GM12874 (cell line): ENCODE data around the gene IMMP2L.

Experiments used
- TF ChIP-seq, protein P1 (sequence below): IDR thresholded peaks from 2 replicates; pipeline ENCODE4 v1.5.1; 2011; ENCODE audit warnings: low read depth, mild to moderate bottlenecking, control low read depth, low read length, moderate library complexity; ENCODE audit not compliant: insufficient read depth

Gene IMMP2L

DNA sequence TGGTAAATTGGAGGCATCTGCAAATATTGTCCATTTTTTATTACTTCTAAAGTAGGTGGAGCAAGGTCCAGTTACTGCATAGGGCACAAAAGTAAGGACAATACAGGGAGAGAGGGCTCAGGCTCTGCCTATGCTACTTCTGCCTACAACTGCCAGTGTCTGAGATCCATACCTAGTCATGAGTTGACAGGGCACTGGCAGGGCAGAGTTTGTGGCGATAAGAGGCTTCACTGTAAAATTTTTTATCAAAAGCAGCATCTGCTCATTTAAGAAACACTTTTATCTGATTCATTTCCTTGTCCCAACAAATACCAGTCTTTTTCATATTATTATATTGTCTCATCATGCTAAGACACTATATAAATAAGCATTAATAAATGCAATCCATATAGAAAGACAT lies 293.4 kb downstream of the IMMP2L start:
- TF ChIP-seq, protein P1, sequence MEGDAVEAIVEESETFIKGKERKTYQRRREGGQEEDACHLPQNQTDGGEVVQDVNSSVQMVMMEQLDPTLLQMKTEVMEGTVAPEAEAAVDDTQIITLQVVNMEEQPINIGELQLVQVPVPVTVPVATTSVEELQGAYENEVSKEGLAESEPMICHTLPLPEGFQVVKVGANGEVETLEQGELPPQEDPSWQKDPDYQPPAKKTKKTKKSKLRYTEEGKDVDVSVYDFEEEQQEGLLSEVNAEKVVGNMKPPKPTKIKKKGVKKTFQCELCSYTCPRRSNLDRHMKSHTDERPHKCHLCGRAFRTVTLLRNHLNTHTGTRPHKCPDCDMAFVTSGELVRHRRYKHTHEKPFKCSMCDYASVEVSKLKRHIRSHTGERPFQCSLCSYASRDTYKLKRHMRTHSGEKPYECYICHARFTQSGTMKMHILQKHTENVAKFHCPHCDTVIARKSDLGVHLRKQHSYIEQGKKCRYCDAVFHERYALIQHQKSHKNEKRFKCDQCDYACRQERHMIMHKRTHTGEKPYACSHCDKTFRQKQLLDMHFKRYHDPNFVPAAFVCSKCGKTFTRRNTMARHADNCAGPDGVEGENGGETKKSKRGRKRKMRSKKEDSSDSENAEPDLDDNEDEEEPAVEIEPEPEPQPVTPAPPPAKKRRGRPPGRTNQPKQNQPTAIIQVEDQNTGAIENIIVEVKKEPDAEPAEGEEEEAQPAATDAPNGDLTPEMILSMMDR, result no peak

DNA sequence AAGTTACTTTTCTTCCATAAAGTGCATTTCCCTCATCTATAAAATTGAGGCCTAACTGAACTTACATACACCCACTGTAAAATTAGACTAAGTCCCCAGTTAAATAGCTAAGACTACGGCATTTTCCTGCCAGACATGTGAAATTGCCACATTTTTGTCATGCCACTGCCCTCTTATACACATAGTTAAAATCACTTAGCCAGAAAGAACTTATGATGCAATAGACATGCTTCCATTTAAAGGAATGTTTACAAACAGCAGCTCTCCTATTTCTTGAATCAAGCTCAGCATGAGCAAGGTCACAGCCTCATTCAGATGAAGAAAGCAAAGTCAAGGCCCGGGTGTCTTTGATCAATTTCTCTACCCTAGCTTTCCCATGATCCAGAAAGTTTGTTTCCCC lies 295.7 kb downstream of the IMMP2L start:
- TF ChIP-seq, protein P1, result no peak

GRCh38 chr7:111265394-111265793 lies 296.9 kb downstream of the IMMP2L start:
- TF ChIP-seq, protein P1, result no peak

- TF ChIP-seq, protein P1, result no peak
Measured at GRCh38 chr7:111264981-111265380, 297.3 kb downstream of the IMMP2L start.

GRCh38 chr7:111264111-111264868 lies 298.0 kb downstream of the IMMP2L start:
- TF ChIP-seq, protein P1, result no peak

GRCh38 chr7:111262293-111263116 lies 299.8 kb downstream of the IMMP2L start:
- TF ChIP-seq, protein P1, result no peak

DNA sequence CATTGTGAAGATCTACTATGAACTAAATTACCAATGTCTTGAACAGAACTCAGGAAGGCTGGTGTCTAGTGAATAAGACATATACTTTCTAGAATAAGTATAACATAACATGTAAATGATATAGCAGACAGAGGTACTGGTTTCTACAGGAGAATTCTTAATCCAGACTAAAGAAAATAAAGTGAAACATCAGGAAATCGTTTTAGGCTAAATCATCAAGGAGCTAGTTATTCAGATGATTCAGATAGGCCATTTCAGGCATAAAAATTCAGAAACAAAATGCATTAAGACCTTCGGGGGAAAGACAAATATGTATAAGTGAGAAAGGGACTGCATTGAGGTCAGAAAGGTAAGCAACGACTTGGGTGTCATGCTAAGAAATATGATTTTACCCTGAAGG lies 300.8 kb downstream of the IMMP2L start:
- TF ChIP-seq, protein P1, result no peak
